ENCODE results near the gene STXBP2.
"Not testable (repeated sequence)": the region's sequence is repeated elsewhere in the genome, so short reads cannot be mapped to it uniquely, and the experiment has no call there.

The STXBP2 gene

GRCh38 chr19:7635670-7636069, 1.2 kb upstream of the STXBP2 start:
- no peak for DNase-seq

GRCh38 chr19:7636317-7636690, 606 bp upstream of the STXBP2 start:
- DNase-seq, result no peak

GRCh38 chr19:7637374-7638256, 705 bp downstream of the STXBP2 start:
- DNase-seq, result no peak

GRCh38 chr19:7638802-7639465, 2.0 kb downstream of the STXBP2 start:
- DNase-seq, result no peak

- DNase-seq, result no peak
These were observed 3.0 kb downstream of the STXBP2 start for GRCh38 chr19:7639863-7640348.

- DNase-seq, result no peak
These were observed 3.9 kb downstream of the STXBP2 start for GRCh38 chr19:7640803-7641202.

GRCh38 chr19:7641290-7642276, 4.7 kb downstream of the STXBP2 start:
- DNase-seq, result no peak

GRCh38 chr19:7642295-7643030, 5.6 kb downstream of the STXBP2 start:
- no peak for DNase-seq

GRCh38 chr19:7643031-7643415, 6.1 kb downstream of the STXBP2 start:
- no peak for DNase-seq

- not testable (repeated sequence) for DNase-seq
These were observed 7.0 kb downstream of the STXBP2 start for GRCh38 chr19:7643629-7644549.

GRCh38 chr19:7644550-7644877, 7.6 kb downstream of the STXBP2 start:
- no peak for DNase-seq

GRCh38 chr19:7645163-7645562, 8.3 kb downstream of the STXBP2 start:
- DNase-seq, result no peak

GRCh38 chr19:7645656-7646425, 8.9 kb downstream of the STXBP2 start:
- no peak for DNase-seq

- no peak for DNase-seq
These were observed 9.5 kb downstream of the STXBP2 start for GRCh38 chr19:7646426-7646700.

GRCh38 chr19:7647156-7647555, 10.2 kb downstream of the STXBP2 start:
- DNase-seq, result no peak

- no peak for DNase-seq
These were observed 11.5 kb downstream of the STXBP2 start for GRCh38 chr19:7648265-7649014.

GRCh38 chr19:7650148-7650547, 13.2 kb downstream of the STXBP2 start:
- DNase-seq, result no peak

GRCh38 chr19:7652061-7652641, 15.2 kb downstream of the STXBP2 start:
- peak; percentile 93 for DNase-seq

- no peak for DNase-seq
These were observed 17.5 kb downstream of the STXBP2 start for GRCh38 chr19:7654401-7654800.

GRCh38 chr19:7655581-7655980, 18.7 kb downstream of the STXBP2 start:
- no peak for DNase-seq

All from retina (tissue), 1 donor.